HG03457 (cell line): ENCODE results near the gene RAI1.
"Not testable (repeated sequence)": the region's sequence is repeated elsewhere in the genome, so short reads cannot be mapped to it uniquely, and the experiment has no call there.

Experiments used
- ATAC-seq: cut with Tn5 transposase; IDR thresholded peaks from one replicate; pipeline ENCODE4 v1.9.1; 2021; ENCODE audit warnings: moderate number of reproducible peaks; ENCODE audit not compliant: unreplicated experiment

RAI1 gene, protein sequence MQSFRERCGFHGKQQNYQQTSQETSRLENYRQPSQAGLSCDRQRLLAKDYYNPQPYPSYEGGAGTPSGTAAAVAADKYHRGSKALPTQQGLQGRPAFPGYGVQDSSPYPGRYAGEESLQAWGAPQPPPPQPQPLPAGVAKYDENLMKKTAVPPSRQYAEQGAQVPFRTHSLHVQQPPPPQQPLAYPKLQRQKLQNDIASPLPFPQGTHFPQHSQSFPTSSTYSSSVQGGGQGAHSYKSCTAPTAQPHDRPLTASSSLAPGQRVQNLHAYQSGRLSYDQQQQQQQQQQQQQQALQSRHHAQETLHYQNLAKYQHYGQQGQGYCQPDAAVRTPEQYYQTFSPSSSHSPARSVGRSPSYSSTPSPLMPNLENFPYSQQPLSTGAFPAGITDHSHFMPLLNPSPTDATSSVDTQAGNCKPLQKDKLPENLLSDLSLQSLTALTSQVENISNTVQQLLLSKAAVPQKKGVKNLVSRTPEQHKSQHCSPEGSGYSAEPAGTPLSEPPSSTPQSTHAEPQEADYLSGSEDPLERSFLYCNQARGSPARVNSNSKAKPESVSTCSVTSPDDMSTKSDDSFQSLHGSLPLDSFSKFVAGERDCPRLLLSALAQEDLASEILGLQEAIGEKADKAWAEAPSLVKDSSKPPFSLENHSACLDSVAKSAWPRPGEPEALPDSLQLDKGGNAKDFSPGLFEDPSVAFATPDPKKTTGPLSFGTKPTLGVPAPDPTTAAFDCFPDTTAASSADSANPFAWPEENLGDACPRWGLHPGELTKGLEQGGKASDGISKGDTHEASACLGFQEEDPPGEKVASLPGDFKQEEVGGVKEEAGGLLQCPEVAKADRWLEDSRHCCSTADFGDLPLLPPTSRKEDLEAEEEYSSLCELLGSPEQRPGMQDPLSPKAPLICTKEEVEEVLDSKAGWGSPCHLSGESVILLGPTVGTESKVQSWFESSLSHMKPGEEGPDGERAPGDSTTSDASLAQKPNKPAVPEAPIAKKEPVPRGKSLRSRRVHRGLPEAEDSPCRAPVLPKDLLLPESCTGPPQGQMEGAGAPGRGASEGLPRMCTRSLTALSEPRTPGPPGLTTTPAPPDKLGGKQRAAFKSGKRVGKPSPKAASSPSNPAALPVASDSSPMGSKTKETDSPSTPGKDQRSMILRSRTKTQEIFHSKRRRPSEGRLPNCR (N-terminal part only)

DNA sequence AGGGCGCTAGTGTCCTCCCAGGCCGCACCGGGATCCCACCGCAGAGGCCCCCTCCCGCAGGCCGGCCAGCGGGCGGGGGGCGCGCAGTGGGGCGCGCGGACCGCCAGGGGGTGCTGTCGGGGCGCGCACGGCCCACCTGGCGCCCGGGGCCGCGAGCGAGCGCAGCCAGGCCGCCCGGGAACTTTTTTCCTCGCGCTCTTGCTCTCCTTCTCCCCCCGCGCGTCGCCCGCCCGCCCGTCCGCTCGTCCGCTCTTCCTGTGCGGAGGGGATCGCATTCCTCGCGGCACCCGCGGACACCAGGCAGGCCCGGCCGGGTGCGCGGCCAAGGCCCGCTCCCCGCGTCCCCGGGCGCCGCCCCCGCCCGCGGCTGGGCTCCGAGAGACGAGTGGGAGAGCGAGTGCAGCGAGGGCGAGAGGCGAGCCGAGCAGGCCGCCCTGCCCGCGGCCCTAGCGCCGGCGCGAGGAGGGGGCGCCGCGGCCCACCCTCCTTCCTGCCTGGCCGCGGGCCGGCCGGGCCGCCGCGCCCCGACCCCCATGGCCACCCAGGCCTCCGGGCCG, at the start of gene RAI1:
Gene RAI1 (plus strand): TSS at position 272 of the 557 bp plus-strand sequence. CDS start 111,491 bp downstream, outside the sequence.
- no peak for ATAC-seq

DNA sequence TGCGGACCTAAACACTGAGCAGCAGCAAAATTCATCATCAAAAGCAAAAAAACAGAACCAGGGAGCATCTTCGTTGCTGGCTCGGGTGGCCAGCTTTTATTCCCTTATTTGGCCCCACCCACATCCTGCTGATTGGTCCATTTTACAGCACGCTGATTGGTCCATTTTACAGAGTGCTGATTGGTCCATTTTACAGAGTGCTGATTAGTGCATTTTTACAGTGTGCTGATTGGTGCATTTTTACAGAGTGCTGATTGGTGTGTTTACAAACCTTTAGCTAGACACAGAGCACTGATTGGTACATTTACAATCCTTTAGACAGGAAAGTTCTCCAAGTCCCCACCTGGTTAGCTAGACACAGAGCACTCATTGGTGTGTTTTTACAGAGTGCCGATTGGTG, 48.6 kb upstream of the RAI1 start:
- not testable (repeated sequence) for ATAC-seq

DNA sequence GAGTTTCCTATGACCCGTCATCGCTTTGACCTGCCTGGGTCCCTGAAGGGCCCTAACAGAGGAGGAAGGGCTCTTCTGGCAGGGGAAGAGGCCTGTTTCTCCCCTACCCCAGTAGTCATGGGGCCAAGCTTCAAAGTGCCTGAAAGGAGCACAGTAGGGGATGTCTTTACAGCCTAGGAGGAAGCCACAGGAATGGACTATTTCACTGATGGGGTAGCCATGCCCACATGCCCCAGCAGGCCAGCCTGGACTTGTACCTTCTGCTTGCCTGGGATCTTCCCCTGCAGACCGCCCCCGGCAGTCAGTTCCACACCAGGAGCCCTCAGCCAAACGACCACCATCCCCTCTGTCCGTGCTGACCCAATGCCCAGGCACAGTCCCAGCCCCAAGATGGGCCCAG, 47.9 kb upstream of the RAI1 start:
- ATAC-seq = no peak

DNA sequence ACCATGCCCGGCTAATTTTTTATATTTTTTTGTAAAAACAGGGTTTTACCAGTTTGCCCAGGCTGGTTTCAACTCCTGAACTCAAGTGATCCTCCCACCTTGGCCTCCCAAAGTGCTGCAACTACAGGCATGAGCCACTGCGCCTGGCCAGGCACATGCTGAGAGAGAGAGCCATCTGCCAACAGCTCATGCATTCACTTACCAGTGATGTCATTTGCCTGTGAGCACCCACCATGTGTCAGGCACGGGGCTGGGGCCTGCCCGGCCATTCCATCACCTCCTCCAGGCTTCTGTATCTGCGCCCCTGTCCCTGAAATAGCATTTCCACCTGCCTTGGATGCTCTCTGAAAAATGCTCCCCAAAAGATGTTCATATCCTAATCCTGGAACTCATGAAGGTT, 46.1 kb upstream of the RAI1 start:
- ATAC-seq = no peak

DNA sequence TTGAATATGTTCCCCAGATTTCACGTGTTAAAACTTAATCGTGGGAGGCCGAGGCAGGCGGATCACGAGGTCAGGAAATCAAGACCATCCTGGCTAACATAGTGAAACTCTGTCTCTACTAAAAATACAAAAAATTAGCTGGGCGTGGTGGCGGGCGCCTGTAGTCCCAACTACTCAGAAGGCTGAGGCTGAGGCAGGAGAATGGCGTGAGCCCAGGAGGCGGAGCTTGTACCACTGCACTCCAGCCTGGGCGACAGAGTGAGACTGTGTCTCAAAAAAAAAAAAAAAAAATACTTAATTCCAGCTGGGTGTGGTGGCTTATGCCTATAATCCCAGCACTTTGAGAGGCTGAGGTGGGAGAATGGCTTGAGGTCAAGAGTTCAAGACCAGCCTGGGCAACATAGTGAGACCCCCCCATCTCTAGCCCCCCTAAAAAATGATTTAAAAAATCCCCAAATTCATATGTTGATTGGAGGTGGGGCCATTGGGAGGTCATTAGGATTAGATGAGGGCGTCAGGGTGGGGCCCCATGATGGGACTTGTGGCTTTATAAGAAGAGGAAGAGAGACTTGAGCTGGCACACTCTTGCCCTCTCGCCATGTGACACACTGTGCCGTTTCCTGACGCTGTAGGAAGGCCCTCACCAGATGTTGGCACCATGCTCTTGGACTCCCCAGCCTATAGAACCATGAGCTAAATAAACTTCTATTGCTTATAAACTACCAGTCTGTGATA, 45.6 kb upstream of the RAI1 start:
- not testable (repeated sequence) for ATAC-seq

DNA sequence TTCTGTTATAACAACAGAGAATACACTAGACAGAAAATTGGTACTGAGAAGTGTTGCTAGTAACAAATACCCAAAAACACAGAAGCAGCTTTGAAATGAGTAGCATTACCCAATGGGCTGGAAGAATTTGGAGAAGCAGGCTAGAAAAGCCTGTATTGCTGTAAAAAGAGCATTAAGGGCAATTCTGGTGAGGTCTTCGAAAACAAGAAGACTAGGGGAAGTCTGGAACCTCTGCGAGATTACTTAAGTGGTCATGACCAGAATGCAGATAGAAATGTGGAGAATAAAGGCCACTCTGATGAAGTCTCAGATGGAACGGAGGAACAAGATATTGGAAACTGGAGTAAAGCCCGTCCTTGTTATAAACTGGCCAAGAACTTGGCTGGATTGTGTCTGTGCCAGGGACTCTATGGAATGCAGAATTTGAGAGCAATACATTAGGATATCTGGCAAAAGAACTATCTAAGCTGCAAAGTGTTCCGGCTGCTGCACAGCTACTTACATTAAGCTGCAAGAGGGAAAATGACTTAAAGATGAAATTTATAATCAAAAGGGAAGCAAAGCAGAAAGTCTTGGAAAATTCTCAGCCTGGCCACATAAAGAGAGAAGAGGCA, 44.9 kb upstream of the RAI1 start:
- ATAC-seq = no peak

DNA sequence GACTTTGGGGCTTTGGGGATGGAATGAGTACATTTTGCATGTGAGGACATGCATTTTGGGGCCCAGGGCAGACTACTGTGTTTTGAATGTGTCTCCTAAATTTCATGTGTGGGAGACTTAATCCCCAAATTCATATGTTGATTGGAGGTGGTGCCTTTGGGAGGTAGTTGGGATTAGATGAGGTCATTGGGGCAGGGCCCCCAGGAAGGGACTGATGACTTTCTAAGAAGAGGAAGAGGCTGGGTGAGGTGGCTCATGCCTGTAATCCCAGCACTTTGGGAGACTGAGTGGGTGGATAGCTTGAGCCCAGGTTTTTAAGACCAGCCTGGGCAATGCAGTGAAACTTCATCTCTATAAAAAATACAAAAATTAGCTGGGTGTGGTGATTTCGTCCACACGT, 42.8 kb upstream of the RAI1 start:
- ATAC-seq = no peak

DNA sequence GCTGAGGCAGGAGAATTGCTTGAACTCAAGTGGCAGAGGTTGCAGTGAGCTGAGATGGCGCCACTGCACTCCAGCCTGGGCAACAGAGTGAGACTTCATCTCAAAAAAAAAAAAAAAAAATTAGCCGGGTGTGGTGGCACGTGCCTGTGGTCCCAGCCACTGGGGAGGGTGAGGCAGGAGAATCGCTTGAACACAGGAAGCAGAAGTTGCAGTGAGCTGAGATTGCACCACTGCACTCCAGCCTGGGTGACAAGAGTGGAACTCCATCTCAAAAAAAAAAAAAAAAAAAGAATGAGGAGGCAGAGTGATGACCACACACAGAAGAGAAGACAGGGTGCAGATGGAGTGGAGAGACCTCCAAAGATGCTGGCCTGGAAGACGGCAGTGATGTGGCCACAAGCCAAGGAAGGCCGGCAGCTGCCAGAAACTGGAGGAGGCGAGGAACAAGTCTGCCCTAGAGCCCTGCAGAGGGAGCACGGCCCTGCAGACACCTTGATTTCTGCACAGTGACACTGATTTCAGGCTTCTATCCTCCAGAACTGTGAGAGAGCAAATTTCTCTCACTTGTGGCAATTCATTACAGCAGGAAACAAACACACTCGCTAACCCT, 41.5 kb upstream of the RAI1 start:
- ATAC-seq = not testable (repeated sequence)

DNA sequence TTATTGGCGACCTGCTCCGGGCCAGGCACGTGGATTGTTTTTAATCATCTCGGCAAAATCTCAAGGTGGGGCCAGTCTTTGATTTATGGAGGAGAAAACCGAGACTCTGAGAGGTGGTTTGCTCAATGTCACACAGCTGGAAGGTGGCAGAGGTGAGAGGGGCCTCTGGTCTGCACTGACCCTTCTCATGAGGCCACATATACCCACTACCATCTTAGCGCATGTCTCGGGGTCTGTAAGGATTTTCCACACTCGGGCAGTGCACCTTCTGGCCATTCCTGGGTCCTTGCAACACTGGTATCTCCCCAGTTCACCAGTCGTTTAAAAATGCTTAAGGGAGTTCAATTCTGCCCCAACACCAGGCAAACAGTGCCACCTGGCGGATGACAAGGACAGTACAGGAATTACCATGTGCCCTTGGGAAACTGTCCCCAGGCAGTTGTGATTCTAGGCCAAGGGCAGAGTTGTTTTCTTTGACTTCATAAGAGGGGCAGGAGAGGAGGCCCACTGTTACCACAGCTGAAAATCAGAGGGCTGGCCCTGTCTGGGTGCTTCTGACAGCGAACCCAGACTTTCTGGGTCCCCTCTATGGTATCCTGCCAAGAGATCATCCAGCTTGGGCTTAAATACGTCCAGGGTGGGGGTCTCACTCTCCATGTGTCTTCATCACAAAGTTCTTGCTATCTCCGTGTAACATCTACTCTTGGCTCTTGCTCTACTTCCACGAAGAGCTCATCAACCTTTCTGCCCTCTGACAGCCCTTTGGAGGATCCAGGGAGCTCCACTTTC, 39.4 kb upstream of the RAI1 start:
- ATAC-seq = no peak

DNA sequence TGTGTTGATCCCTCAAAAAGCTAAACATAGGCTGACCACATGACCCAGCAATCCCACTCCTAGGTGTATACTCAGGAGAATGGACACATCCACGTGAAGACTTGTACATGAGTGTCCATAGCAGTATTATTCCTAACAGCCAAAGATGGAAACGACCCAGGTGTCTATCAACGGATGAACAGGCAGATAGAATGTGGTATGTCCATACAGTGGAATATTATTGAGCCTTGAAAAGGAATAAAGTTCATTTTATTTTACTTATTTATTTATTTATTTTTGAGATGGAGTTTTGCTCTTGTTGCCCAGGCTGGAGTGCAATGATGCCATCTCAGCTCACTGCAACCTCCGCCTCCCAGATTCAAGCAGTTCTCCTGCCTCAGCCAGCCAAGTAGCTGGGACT, 36.1 kb upstream of the RAI1 start:
- ATAC-seq = not testable (repeated sequence)

DNA sequence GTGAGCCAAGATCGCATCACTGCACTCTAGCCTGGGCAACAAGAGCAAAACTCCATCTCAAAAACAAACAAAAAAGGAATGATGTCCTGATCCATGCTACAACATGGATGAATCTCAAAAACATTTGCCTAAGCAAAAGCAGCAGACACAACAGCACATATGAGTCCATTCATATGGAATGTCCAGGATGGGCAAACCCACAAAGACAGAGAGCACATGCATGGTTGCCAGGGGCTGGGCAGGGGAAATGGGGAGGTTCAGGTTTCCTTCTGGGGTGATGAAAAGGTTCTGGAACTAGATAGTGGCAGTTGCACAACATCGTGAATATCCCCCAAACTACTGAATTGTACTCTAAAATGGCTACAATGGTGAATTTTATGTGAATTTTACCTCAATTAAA, 35.3 kb upstream of the RAI1 start:
- ATAC-seq = no peak

DNA sequence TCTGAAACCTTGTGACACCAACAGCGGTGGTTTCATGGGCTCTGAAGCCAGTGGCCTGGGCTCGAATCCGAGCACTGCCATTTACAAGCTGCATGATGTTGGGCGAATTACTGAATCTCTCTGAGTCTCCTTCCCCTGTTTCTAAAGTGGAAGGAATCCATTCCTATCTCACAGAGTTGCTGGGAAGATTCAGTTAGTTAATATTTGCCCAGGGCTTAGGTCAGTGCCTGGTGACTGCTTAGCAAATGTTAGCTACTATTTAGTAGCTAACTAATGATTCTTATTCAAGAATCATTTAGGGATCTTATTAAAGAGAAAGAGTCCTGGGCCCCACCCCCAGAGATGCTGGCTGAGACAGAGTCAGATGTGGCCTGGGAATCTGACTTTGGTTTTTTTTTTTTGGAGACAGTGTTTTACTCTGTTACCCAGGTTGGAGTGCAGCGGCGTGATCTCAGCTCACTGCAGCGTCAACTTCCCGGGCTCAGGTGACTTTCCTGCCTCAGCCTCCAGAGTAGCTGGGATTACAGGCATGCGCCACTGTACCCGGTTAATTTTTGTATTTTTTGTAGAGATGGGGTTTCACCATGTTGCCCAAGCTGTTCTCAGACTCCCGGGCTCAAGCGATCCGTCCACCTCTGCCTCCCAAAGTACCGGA, 33.6 kb upstream of the RAI1 start:
- ATAC-seq = no peak

DNA sequence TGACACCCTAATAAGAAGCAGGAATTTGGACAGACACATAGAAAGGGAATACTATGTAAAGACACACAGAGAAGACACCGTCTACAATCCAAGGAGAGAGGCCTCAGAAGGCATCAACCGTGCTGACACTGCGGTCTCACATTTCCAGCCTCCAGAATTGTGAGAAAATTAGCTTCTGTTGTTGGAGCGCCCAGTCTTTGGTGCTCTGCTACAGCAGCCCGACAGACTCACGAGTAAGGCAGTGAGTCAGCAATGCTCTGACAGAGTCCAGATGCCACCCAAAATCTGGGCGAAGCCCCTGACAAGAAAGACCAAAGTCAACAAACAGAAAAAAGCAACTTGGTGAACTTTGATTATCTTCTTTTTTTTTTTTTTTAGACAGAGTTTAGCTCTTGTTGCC, 32.5 kb upstream of the RAI1 start:
- no peak for ATAC-seq

DNA sequence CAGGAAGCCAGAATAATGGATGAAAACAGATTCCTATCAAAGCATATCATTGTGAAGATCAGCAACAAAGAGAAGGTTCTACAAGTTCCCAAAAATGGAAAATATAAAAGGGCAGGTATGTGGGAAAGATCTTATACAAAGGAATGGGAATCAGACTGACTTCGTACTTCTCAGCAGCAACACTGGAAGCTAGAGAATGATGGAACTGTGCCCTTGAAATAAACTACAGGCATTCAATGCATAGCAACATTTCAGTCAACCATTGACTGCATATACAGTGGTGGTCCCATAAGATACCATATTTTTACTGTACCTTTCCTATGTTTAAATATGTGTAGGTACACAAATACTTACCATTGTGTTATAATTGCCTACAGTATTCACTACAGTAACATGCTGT, 30.3 kb upstream of the RAI1 start:
- ATAC-seq = no peak

DNA sequence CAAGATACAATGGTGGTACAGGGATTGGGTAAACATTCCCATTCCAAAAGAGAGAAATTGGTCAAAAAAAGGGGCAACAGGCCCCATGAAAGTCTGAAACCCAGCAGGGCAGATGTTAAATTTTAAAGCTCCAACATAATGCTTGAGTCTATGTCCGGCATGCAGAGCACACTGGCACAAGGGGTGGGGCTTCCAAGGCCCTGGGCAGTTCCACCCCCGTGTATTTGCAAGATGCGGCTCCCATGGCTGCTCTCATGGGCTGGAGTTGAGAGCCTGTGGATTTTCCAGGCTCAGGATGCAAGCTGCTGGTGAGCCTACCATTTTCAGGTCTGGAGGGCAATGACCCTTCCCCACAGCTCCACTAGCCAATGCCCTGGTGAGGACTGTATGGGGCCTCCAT, 27.9 kb upstream of the RAI1 start:
- ATAC-seq = no peak

DNA sequence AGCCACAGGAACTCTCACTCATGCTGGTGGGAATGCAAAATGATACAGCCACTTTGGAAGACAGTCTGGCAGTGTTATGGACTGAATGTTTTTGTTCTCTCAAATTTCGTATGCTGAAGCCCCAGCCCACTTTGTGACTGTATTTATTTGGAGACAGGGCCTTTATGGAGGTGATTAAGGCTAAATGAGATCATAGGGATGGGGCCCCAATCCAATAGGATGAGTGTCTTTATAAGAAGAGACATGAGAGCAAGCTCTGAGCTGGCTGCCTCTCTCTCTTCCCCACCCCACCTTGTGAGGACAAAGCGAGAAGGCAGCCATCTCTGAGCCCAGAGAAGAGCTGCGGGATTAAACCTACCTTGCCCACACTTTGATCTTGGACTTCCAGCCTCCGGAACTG, 21.9 kb upstream of the RAI1 start:
- no peak for ATAC-seq

DNA sequence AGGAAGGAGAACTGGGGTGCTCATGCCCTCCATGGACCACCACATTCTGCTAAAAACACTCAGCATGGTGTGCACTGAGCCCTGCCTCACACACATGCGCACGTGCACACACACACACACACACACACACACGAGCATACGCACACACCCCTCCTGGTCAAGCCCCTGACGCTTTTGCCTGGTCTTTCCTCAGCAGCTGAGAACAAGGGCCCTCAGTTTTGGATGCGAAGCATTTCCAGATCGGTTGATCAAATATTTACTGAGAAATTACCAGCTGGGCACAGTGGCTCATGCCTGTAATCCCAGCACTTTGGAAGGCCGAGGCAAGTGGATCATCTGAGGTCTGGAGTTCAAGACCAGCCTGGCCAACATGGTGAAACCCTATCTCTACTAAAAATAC, 20.1 kb upstream of the RAI1 start:
- no peak for ATAC-seq

DNA sequence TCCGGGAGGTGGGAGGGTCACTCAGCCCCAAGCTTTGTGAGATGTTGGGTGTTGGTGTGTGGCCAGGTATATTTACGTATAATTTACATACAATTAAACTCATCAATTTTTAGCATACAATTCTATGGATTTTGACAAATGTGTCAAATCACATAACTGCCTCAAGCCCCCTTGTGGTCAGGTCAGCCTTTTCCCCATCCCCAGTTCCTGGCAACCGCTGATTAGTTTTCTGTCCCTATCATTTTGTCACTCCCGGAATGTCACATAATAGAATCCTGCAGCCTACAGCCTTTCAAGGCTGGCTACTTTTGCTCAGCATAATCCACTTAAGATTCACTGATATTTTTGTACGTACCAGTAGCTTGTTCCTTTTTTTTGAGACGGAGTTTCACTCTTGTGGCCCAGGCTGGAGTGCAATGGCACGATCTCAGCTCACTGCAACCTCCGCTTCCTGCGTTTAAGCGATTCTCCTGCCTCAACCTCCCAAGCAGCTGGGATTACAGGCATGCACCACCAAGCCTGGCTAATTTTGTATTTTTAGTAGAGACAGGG, 19.3 kb upstream of the RAI1 start:
- ATAC-seq = no peak
